BLaER1 treated with 17β-estradiol and CSF1 and Interleukin-3, amounts not matched to agents 10 nM and 100 nM (cell line): ENCODE results near the gene KIRREL3.

Source experiments
- H3K27ac ChIP-seq, 11 experiments: shearing (Covaris generic); formaldehyde crosslinking; 2 replicates each; pipeline ENCODE4 v1.8.1; 2022
- H3K27me3 ChIP-seq, 11 experiments: shearing (Covaris generic); formaldehyde crosslinking; 2 replicates each; pipeline ENCODE4 v1.8.1; 2022
- H3K36me3 ChIP-seq, 11 experiments: shearing (Covaris generic); formaldehyde crosslinking; 2 replicates each; pipeline ENCODE4 v1.8.1; 2022
- H3K4me1 ChIP-seq, 10 experiments: shearing (Covaris generic); formaldehyde crosslinking; 2 replicates each; pipeline ENCODE4 v1.8.1; 2022
- H3K4me2 ChIP-seq, 11 experiments: shearing (Covaris generic); formaldehyde crosslinking; 2 replicates each; pipeline ENCODE4 v1.8.1; 2022
- H3K4me3 ChIP-seq, 10 experiments: shearing (Covaris generic); formaldehyde crosslinking; 2 replicates each; pipeline ENCODE4 v1.8.1; 2022
- H3K9ac ChIP-seq, 11 experiments: shearing (Covaris generic); formaldehyde crosslinking; 2 replicates each; pipeline ENCODE4 v1.8.1; 2022
- H3K9me3 ChIP-seq, 11 experiments: shearing (Covaris generic); formaldehyde crosslinking; replicated peaks in 1 of 11; 2 replicates each; pipeline ENCODE4 v1.8.1; 2022
- H4K20me1 ChIP-seq, 11 experiments: shearing (Covaris generic); formaldehyde crosslinking; 2 replicates each; pipeline ENCODE4 v1.8.1; 2022
- Cebpa-rat ChIP-seq, 11 experiments: shearing (Covaris generic); IDR thresholded peaks; 2 replicates each; pipeline ENCODE4 v1.8.1; 2022

KIRREL3 gene

DNA sequence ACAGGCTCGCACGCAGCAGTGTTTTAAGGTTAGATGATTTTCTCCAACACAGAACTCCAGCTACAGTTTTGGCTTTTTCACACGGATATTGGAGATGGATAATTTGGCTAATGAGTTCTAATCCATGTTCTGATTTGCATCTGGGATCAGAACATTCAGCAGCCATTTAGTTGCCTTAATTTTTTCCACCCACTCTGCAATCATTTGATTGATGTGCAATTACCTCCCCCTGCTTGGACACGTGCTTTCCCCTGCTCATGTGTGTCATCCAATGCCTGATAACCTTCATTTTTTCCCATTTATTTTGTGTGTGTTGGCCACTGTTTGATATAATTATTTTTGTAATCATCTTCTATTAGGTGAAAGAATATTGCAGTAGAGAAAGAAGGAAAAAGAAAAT lies 387.3 kb downstream of the KIRREL3 start:
- no peak for TF ChIP-seq Cebpa-rat (IDR thresholded peaks at IDR 0.05)
- Histone ChIP-seq H3K9ac (no peak overlapping the region), H3K27ac (no peak overlapping the region), H3K27me3 (no peaks in the 10 kb centered on the region), H3K9me3 (no peaks in the 10 kb centered on the region), H4K20me1 (no peaks in the 10 kb centered on the region), H3K4me1 (peaks cover 7 to 18% (median 12%) of the 10 kb centered on the region in 10 experiments; a peak in 18 of 20 replicates), H3K4me2 (no peak overlapping the region), H3K36me3 (no peaks in the 10 kb centered on the region), H3K4me3 (no peak overlapping the region)

DNA sequence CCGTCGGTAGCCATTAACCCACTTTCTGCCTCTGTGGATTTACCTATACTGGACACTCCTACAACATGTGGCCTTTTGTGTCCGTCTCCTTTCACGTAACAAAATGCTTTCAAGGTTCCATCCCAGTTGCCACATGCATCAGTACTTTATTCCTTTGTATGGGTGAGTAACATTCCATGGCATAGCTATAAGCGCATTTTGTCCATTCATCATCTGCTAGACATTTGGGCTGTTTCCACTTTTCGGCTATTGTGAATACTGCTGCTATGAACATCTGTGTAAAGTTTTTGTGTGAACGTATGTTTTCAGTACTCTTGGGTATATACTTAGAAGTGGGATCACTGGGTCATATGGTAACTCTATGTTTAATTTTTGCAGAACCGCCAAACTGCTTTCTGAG lies 387.9 kb downstream of the KIRREL3 start:
- no peak overlapping the region for H3K4me3 ChIP-seq
- peaks cover 7 to 18% (median 12%) of the 10 kb centered on the region in 10 experiments; a peak in 18 of 20 replicates for H3K4me1 ChIP-seq
- no peaks in the 10 kb centered on the region for H3K9me3 ChIP-seq
- no peaks in the 10 kb centered on the region for H3K36me3 ChIP-seq
- no peak for TF ChIP-seq Cebpa-rat (IDR thresholded peaks at IDR 0.05)
- H3K27ac ChIP-seq = no peak overlapping the region
- H3K27me3 ChIP-seq = no peaks in the 10 kb centered on the region
- H3K4me2 ChIP-seq = no peak overlapping the region
- no peak overlapping the region for H3K9ac ChIP-seq
- no peaks in the 10 kb centered on the region; a peak in 1 of 22 replicates for H4K20me1 ChIP-seq

DNA sequence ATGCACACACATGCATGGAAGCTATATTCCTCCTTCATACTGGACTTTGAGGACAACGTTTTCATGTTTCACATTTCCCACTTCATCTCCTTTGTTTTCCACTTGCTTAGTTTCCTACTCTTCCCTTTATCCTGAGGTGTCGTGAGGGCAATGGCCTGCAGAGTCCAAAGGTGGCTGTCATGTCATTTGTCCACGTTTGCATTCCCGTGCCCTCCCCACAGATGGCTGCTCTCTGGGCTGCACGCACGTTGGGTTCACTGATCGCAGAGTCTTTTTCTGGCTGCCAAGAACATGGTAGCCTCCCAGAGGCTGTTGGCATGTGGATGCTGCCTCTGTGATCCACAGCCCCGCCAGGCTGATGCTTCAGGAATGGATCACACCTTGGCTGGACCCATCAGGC lies 389.1 kb downstream of the KIRREL3 start:
- Histone ChIP-seq H3K4me3 (no peak overlapping the region), H3K9ac (no peak overlapping the region), H4K20me1 (no peaks in the 10 kb centered on the region; a peak in 1 of 22 replicates), H3K27ac (no peak overlapping the region), H3K27me3 (no peaks in the 10 kb centered on the region), H3K4me2 (no peak overlapping the region), H3K36me3 (no peaks in the 10 kb centered on the region), H3K9me3 (no peaks in the 10 kb centered on the region), H3K4me1 (peaks cover 7 to 23% (median 14%) of the 10 kb centered on the region in 10 experiments; a peak in 18 of 20 replicates)
- TF ChIP-seq Cebpa-rat (IDR thresholded peaks at IDR 0.05) = no peak

DNA sequence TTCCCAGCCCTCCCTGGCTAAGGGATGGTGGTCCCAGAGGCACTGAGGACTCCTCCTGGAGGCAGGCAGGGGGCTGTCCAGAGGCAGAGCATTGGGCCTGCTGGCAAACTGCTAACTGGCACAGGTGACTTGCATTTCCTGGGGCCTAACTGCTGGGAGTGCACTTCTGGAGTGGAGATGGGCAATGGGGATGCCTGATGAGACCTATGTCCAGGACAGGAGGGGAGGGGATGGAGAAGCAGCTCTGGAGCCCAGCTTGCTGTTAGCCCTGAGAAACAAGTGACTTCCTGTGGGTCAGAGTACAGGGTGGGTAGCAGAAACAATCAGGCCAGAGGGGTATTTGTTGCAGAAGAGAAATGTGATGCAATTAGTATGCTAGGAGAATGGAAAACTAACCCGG lies 391.9 kb downstream of the KIRREL3 start:
- no peaks in the 10 kb centered on the region; a peak in 1 of 22 replicates for H4K20me1 ChIP-seq
- H3K27ac ChIP-seq = no peak overlapping the region
- no peaks in the 10 kb centered on the region for H3K27me3 ChIP-seq
- H3K4me1 ChIP-seq = peaks cover 0 to 18% (median 9%) of the 10 kb centered on the region in 10 experiments; a peak in 14 of 20 replicates
- no peak overlapping the region for H3K4me3 ChIP-seq
- H3K4me2 ChIP-seq = no peak overlapping the region
- no peak for TF ChIP-seq Cebpa-rat (IDR thresholded peaks at IDR 0.05)
- no peaks in the 10 kb centered on the region for H3K36me3 ChIP-seq
- H3K9me3 ChIP-seq = no peaks in the 10 kb centered on the region
- no peak overlapping the region for H3K9ac ChIP-seq

DNA sequence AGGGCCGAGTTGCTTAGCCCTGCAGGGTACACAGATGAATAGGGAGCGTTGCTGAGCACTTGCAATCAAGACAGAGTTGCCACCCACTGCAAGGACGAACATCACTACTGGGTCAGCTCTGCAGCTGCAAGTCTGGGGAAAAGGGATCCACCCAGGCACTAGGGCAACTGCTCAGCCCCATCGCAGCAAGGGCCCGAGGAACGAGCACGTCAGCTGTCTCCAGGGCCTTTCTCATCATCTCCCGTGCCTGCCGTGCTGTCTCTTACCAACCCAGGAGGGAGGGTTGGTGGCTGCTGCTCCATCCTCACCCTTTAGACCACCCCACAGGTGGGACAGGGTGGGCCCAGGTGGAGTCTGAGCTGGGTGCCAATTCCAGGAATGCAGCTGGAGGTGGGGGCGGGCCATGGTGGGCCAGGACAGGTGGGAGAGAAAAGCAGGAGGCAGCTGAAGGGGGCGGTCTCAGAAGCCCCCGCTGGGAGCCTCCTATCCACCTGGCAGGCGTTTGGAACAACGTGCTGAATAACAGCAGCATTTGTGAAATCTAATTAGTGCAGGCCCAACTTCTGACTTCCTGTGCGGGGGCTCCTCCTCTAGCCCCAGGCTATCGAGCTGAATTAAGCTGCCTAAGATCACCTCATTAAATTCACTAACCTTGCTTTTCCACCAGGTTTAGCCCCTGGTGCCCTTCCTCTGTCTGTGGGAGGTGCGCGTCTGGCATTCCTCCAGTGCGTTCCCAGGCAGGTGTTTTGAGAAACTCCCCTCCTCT lies 392.6 kb downstream of the KIRREL3 start:
- H3K4me3 ChIP-seq = no peak overlapping the region

DNA sequence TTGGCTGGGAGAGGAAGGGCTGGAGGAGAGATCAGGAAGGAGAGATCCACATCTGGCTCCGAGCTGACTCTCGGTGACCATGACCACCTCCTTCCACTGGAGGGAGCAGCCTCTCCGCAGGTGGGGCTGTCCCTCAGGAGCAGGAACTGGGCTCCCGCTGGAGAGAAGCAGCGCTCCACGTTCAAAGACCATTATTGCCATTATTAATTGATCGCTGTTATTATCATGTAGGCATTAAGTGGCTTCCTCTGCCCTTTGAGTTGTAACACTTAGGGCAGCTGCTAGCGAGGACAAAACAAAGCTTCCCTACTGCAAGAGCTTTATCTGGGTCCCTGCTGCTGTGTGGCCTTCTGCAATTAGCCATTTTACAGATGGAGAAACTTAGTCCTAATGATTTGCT lies 393.2 kb downstream of the KIRREL3 start:
- Histone ChIP-seq H4K20me1 (no peaks in the 10 kb centered on the region; a peak in 1 of 22 replicates), H3K4me3 (no peak overlapping the region), H3K36me3 (no peaks in the 10 kb centered on the region), H3K9me3 (no peaks in the 10 kb centered on the region), H3K4me2 (peak overlapping the region in 6 of 11 experiments; percentile 13 to 43 (median 24); a peak in 8 of 22 replicates), H3K4me1 (peaks cover 0 to 31% (median 19%) of the 10 kb centered on the region in 10 experiments; a peak in 15 of 20 replicates), H3K27ac (no peak overlapping the region), H3K27me3 (no peaks in the 10 kb centered on the region), H3K9ac (peak overlapping the region in 1 of 11 experiments; percentile 35; a peak in 1 of 22 replicates)
- TF ChIP-seq Cebpa-rat (IDR thresholded peaks at IDR 0.05) = no peak

More for the DNA sequence above, 392.6 kb downstream of the KIRREL3 start:
- no peaks in the 10 kb centered on the region for H3K27me3 ChIP-seq
- H3K9ac ChIP-seq = no peak overlapping the region
- peaks cover 0 to 25% (median 16%) of the 10 kb centered on the region in 10 experiments; a peak in 15 of 20 replicates for H3K4me1 ChIP-seq
- H3K36me3 ChIP-seq = no peaks in the 10 kb centered on the region
- no peaks in the 10 kb centered on the region; a peak in 1 of 22 replicates for H4K20me1 ChIP-seq
- no peaks in the 10 kb centered on the region for H3K9me3 ChIP-seq
- no peak overlapping the region; a peak in 1 of 22 replicates for H3K4me2 ChIP-seq
- H3K27ac ChIP-seq = no peak overlapping the region
- TF ChIP-seq Cebpa-rat (IDR thresholded peaks at IDR 0.05) = no peak

DNA sequence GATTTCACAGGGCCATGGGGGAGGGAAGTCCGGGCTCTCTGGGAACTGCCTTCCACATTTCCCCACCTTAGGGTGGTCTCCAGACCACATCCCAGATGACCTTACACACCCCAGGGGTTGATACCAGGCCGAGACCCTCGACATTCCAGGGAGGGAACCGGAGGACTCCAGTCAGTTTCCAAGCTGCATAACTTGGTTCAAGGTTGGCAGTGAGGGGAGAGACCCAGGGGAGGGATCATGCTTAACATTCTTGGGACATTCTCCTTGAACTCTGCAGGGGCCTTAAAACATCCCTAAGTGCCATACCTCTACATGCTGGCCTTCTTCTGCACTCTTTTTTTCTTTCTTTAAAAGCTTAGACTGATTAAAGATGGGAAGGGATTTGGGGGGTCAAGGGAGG lies 394.1 kb downstream of the KIRREL3 start:
- Histone ChIP-seq H4K20me1 (no peaks in the 10 kb centered on the region; a peak in 1 of 22 replicates), H3K4me2 (no peak overlapping the region), H3K27me3 (no peaks in the 10 kb centered on the region), H3K36me3 (no peaks in the 10 kb centered on the region), H3K4me3 (no peak overlapping the region), H3K27ac (no peak overlapping the region), H3K4me1 (peaks cover 0 to 31% (median 19%) of the 10 kb centered on the region in 10 experiments; a peak in 15 of 20 replicates), H3K9me3 (no peaks in the 10 kb centered on the region), H3K9ac (no peak overlapping the region)
- TF ChIP-seq Cebpa-rat (IDR thresholded peaks at IDR 0.05) = no peak

DNA sequence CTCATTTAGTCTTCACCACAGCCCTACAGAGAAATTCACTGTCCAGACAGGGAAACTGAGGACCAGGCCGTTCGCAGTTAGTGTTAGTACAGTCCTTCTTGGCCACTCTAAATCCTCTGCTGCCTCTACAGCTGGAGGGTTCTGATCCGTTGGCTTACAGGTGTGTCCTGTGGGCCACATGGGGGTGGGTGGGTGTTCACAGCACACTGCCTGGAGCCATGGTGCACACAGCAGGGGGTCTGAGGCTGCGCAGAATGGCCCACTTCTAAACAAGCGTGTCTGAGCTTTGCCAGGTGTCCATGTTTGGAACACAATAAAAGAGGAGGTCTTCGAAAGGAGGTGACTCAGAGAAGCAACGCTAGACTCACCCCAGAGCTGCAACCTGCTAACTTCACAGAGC lies 396.1 kb downstream of the KIRREL3 start:
- Histone ChIP-seq H3K4me1 (peaks cover 0 to 31% (median 19%) of the 10 kb centered on the region in 10 experiments; a peak in 15 of 20 replicates), H4K20me1 (no peaks in the 10 kb centered on the region; a peak in 1 of 22 replicates), H3K4me2 (peak overlapping the region in 7 of 11 experiments; percentile 42 to 70 (median 60); a peak in 11 of 22 replicates), H3K9ac (no peak overlapping the region), H3K4me3 (no peak overlapping the region), H3K27ac (no peak overlapping the region), H3K27me3 (no peaks in the 10 kb centered on the region), H3K36me3 (no peaks in the 10 kb centered on the region), H3K9me3 (no peaks in the 10 kb centered on the region)
- no peak for TF ChIP-seq Cebpa-rat (IDR thresholded peaks at IDR 0.05)

DNA sequence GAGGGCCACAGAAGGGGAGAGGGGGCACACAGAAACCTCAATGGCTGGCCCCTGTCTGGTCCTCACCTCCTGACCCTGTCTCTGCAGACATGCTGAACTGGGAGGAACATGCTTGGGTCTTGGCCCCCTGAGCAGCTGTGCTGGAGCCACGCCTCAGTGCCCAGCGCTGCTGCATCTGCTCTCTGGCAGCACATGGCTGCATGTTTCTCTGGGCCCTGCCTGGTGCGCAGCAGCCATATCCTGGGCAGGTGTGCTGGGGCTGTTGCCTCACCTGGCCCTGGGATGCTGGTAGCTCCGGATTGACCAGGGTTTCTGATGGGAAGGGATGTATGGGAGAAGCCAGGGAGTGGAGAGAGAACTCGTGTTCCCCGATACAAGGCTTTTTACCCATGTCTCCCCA lies 397.1 kb downstream of the KIRREL3 start:
- Histone ChIP-seq H3K36me3 (no peaks in the 10 kb centered on the region), H3K4me1 (peaks cover 0 to 31% (median 19%) of the 10 kb centered on the region in 10 experiments; a peak in 15 of 20 replicates), H3K9ac (peak overlapping the region in 1 of 11 experiments; percentile 2; a peak in 2 of 22 replicates), H4K20me1 (no peaks in the 10 kb centered on the region; a peak in 1 of 22 replicates), H3K27ac (no peak overlapping the region), H3K9me3 (no peaks in the 10 kb centered on the region; a peak in 2 of 22 replicates), H3K27me3 (no peaks in the 10 kb centered on the region), H3K4me3 (no peak overlapping the region), H3K4me2 (peak overlapping the region in 8 of 11 experiments; percentile 42 to 70 (median 60); a peak in 15 of 22 replicates)
- no peak for TF ChIP-seq Cebpa-rat (IDR thresholded peaks at IDR 0.05)
